Stimulated activated naive B cell treated with anti-CD40 and anti-IgM and Interleukin-4, amounts not matched to agents 10 μg/mL and 1 μg/mL and 100 μg/mL, for 72 hours (primary cell): ENCODE measurements around the gene PLA2G4F.

Experiments
- ATAC-seq, 2 donors: fragments of 150-1000 bp; cut with Tn5 transposase; replicated peaks; 2 replicates each; pipeline ENCODE4 v1.10.0; 2021; ENCODE audit warnings: moderate library complexity in 1 of 2
- DNase-seq: peaks from one replicate; pipeline ENCODE4 v3.0.0; 2021
- H3K27ac Mint-ChIP-seq: one replicate; pipeline ENCODE4 v1.8.0; 2022; ENCODE audit warnings: mild to moderate bottlenecking, mixed read lengths
- H3K27me3 Mint-ChIP-seq, 2 donors: one replicate each; pipeline ENCODE4 v1.8.0; 2022; ENCODE audit warnings: mixed read lengths in 2 of 2
- H3K36me3 Mint-ChIP-seq, 2 donors: one replicate each; pipeline ENCODE4 v1.8.0; 2022; ENCODE audit warnings: mixed read lengths in 2 of 2, mild to moderate bottlenecking in 1 of 2
- H3K4me1 Mint-ChIP-seq, 2 donors: one replicate each; pipeline ENCODE4 v1.8.0; 2022; ENCODE audit warnings: mixed read lengths in 2 of 2, mild to moderate bottlenecking in 1 of 2
- H3K4me3 Mint-ChIP-seq, 2 donors: one replicate each; pipeline ENCODE4 v1.8.0; 2022; ENCODE audit warnings: mild to moderate bottlenecking in 2 of 2, mixed read lengths in 2 of 2, moderate library complexity in 1 of 2
- H3K9me3 Mint-ChIP-seq, 2 donors: one replicate each; pipeline ENCODE4 v1.8.0; 2022; ENCODE audit warnings: mixed read lengths in 2 of 2, mild to moderate bottlenecking in 1 of 2

Gene PLA2G4F, protein sequence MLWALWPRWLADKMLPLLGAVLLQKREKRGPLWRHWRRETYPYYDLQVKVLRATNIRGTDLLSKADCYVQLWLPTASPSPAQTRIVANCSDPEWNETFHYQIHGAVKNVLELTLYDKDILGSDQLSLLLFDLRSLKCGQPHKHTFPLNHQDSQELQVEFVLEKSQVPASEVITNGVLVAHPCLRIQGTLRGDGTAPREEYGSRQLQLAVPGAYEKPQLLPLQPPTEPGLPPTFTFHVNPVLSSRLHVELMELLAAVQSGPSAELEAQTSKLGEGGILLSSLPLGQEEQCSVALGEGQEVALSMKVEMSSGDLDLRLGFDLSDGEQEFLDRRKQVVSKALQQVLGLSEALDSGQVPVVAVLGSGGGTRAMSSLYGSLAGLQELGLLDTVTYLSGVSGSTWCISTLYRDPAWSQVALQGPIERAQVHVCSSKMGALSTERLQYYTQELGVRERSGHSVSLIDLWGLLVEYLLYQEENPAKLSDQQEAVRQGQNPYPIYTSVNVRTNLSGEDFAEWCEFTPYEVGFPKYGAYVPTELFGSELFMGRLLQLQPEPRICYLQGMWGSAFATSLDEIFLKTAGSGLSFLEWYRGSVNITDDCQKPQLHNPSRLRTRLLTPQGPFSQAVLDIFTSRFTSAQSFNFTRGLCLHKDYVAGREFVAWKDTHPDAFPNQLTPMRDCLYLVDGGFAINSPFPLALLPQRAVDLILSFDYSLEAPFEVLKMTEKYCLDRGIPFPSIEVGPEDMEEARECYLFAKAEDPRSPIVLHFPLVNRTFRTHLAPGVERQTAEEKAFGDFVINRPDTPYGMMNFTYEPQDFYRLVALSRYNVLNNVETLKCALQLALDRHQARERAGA

DNA sequence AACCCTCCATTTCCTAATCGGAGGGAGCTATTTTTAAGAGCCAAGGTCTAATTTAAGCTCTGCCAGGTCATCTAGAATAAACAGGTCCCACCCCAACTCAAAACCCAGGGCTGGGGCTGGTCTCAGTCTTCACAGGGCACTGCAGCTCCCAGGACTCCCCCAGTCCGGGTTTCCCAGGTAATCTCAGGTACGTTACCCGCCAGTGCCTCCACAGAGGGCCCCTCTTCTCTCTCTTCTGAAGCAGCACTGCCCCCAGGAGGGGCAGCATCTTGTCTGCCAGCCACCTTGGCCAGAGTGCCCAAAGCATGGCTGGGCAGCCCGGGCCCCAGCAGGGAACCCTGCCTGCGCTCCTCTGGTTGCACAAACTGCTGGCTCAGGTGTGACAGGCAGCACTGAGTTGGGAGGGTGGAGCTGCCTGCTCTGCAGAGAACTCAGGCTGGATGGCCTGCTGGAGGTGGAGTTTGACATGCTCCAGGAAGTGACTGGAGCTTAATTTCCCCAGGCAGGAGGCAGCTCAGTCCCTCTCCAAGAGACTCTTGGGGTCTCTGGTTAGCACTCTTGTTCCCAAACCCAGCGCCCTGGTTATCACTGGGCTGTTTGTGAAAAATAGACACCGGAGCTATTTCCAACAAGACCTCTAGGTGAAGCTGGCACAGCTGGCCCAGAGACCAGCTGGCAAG lies at the start of gene PLA2G4F:
Gene PLA2G4F (minus strand): TSS at position 394 of the 680 bp plus-strand sequence. CDS start 87 bp downstream, at position 307.
- Mint-ChIP-seq H3K9me3 (no peaks in the 10 kb centered on the region), H3K4me3 (no peak within 1 kb of the TSS), H3K36me3 (peaks cover 9 to 16% of the 10 kb centered on the region in 2 donors), H3K27ac (no peak within 1 kb of the TSS), H3K27me3 (no peaks in the 10 kb centered on the region), H3K4me1 (peaks cover 0 to 6% of the 10 kb centered on the region in 2 donors)
- DNase-seq (no peak), ATAC-seq (no peak)

DNA sequence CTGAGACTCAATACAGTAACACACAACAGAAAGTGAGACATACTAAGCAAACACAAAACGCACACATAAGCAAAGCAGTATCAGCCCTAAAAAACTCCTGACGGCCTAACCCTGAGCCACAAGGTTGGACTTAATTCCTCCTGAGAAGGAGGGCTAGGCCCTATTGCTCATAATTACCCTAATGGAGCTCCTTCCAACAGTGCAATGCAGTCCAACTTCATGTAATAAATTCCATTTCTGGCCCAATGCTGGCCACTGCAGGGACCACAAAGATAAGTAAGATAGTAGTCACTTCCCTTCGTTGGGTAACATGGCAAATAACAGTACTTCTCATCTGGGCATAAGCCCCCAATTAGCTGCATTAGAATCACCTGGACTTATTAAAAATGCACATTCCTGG lies 47.5 kb upstream of the PLA2G4F start:
- ATAC-seq, result no peak
- Mint-ChIP-seq H3K4me3 (no peak overlapping the region), H3K4me1 (peaks cover 22% of the 10 kb centered on the region in 2 donors), H3K27me3 (no peaks in the 10 kb centered on the region), H3K9me3 (no peaks in the 10 kb centered on the region), H3K27ac (no peak overlapping the region), H3K36me3 (peaks cover 8 to 28% of the 10 kb centered on the region in 2 donors)
- no peak for DNase-seq

DNA sequence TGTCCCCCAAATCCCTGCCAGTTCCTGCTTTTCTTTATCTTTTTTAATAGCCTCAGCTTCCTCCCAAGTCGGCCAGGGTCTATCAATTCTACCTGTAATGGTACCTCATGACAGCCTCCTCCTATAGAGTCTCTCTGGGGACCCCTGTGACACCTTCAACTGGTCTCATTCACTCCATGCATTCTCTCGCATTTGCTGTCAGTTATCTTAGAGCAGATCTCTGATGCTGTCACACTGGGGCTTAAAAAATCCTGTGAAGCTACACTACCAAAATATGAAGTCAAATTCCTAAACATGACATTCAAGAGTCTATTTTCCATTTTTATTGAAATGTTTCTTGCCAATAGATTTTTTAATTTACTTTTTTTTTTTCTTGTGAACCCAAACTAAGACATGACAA lies 46.2 kb upstream of the PLA2G4F start:
- peaks cover 20 to 22% of the 10 kb centered on the region in 2 donors for H3K4me1 Mint-ChIP-seq
- ATAC-seq, result no peak

DNA sequence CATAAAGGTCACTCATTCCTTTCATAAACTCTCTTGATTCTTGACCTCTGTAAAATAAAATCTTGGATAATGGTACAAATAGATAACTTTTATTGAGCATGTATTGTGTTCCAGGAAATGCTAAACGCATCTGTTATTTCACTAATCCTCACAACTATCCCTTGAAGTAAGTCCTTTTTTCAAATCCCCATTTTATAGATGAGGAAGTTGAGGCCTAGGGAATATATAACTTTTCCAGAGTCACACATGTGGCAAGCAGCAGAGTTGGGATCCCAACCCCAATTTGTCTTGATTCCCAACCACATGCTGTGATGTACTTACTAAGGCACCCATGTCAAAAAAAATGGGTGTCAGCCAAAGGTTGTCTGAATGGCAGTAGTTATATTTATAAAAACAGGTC lies 45.4 kb upstream of the PLA2G4F start:
- Mint-ChIP-seq H3K9me3 (no peaks in the 10 kb centered on the region), H3K27ac (no peak overlapping the region), H3K4me3 (no peak overlapping the region), H3K4me1 (peaks cover 15 to 17% of the 10 kb centered on the region in 2 donors), H3K36me3 (peaks cover 19 to 37% of the 10 kb centered on the region in 2 donors), H3K27me3 (no peaks in the 10 kb centered on the region)
- DNase-seq (no peak), ATAC-seq (no peak)

More for the DNA sequence above, 46.2 kb upstream of the PLA2G4F start:
- peaks cover 12 to 28% of the 10 kb centered on the region in 2 donors for H3K36me3 Mint-ChIP-seq
- DNase-seq, result no peak
- no peaks in the 10 kb centered on the region for H3K9me3 Mint-ChIP-seq
- H3K27ac Mint-ChIP-seq, result no peak overlapping the region
- H3K27me3 Mint-ChIP-seq, result no peaks in the 10 kb centered on the region
- H3K4me3 Mint-ChIP-seq, result no peak overlapping the region

DNA sequence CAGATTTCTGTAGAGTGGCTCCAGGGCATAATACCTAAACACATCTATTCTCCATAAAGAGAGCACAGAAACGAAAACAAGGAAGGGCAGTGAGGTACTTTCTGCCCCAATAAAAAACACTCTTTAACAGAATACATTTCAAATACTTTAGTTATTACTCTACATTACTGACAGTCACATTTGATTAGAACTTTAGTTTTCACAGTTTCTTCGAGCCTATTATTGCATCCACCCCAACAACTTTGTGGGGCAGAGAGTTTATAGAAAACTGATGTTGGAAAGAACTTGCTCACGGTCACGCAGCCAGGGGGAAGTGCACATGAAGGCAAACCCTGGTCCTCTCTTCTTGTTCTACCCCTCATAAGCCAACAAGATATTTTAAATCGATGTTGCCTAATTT lies 42.7 kb upstream of the PLA2G4F start:
- Mint-ChIP-seq H3K4me1 (peaks cover 0 to 4% of the 10 kb centered on the region in 2 donors), H3K4me3 (no peak overlapping the region), H3K27me3 (no peaks in the 10 kb centered on the region), H3K9me3 (no peaks in the 10 kb centered on the region), H3K27ac (no peak overlapping the region), H3K36me3 (peaks cover 27 to 41% of the 10 kb centered on the region in 2 donors)
- ATAC-seq (no peak), DNase-seq (no peak)

DNA sequence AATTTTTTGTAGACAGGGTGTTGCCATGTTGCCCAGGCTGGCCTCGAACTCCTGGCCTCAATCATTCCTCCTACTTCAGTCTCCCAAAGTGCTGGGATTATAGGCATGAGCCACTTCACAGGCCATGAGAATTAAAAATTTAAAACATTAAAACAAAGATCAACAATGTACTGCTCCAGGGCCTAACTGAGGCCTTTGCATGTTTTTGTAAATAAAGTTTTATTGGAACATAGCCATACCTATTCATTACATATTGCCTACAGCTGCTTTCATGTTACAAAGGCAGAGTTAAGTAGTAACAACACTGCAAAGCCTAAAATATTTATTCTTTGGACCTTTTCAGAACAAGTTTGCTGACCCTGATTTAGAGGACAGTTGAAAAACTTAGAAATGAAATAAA lies 42.1 kb upstream of the PLA2G4F start:
- Mint-ChIP-seq H3K9me3 (no peaks in the 10 kb centered on the region), H3K27me3 (no peaks in the 10 kb centered on the region), H3K27ac (no peak overlapping the region), H3K4me1 (peaks cover 5% of the 10 kb centered on the region in 2 donors), H3K4me3 (no peak overlapping the region), H3K36me3 (peaks cover 27 to 45% of the 10 kb centered on the region in 2 donors)
- DNase-seq, result no peak
- ATAC-seq, result no peak

DNA sequence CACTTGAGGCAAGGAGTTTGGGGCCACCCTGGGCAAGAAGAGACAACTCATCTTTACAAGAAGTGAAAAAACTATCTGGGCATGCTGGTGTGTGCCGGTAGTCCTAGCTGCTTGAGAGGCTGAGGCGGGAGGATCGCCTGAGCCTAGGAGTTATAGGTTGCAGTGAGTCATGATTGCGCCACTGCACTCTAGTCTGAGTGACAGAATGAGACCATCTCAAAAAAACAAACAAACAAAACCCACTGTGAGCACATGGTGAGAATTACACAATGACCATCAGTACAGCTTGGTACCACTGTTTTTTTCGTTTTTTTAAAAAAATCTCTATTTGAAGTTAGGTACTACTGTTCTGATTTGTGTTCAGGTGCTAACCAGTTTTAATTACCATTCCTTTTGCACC lies 38.1 kb upstream of the PLA2G4F start:
- H3K36me3 Mint-ChIP-seq, result peaks cover 34 to 57% of the 10 kb centered on the region in 2 donors
- H3K9me3 Mint-ChIP-seq, result no peaks in the 10 kb centered on the region
- H3K4me1 Mint-ChIP-seq, result peaks cover 8 to 15% of the 10 kb centered on the region in 2 donors
- H3K4me3 Mint-ChIP-seq, result no peak overlapping the region
- no peak overlapping the region for H3K27ac Mint-ChIP-seq
- no peaks in the 10 kb centered on the region for H3K27me3 Mint-ChIP-seq
- no peak for ATAC-seq
- DNase-seq, result no peak

DNA sequence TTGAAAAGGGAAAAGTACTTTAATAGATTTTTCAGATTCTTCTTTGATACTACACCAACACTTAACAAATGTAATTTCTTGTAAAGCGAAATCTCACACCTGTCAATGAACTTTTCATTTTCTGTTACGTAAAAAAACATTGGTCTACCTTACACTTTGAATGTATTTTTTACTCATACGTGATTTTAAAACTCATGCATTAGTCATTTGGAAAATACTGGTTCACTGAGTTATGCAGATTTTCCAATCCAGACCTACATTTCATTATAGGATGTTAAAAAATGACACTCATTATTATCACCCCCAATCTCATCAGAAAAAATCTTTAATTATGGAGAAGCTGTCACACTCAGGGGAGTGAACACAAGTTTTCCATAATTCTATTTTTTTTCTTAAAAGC lies 36.9 kb upstream of the PLA2G4F start:
- DNase-seq, result no peak
- Mint-ChIP-seq H3K9me3 (no peaks in the 10 kb centered on the region), H3K4me1 (peaks cover 8 to 15% of the 10 kb centered on the region in 2 donors), H3K4me3 (no peak overlapping the region), H3K27ac (no peak overlapping the region), H3K27me3 (no peaks in the 10 kb centered on the region), H3K36me3 (peaks cover 40 to 56% of the 10 kb centered on the region in 2 donors)
- no peak for ATAC-seq

DNA sequence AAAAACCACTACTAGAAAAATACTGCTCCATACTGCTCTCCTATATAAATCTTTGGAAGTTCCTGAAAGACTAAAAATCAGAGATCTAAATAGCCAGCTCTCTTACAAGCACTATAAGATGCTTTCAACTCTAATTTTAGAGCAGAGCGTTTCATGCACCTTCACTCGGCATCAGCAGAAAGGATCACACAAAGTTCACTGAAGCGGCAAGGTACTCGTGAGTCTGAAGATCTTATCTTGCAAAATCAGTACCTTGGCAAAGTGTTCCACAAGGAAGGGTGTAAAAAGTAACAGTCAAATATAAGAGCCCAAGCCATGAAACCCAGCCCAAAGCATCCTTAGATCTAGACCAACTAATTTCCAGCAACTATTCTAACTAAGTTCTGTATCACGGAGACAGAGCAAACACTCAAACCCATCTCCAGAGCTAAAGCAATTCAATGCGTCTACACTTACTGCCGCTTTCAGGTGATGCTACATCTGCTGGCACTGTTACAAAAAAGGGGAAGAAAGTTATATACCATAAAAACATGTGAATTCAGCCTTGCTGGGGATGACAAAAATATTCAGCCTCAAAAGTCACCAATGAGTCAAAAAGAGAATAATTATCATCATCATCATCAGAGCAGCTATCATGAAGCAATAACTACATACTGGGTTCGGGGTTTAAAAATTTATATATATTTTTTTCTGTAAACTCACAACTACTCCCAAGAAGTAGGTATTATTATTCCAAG lies 35.3 kb upstream of the PLA2G4F start:
- Mint-ChIP-seq H3K9me3 (no peaks in the 10 kb centered on the region), H3K36me3 (peaks cover 34 to 55% of the 10 kb centered on the region in 2 donors), H3K27ac (peak overlapping the region; percentile 53), H3K27me3 (no peaks in the 10 kb centered on the region), H3K4me1 (peaks cover 8 to 15% of the 10 kb centered on the region in 2 donors), H3K4me3 (no peak overlapping the region)
- no peak for DNase-seq
- no peak for ATAC-seq

DNA sequence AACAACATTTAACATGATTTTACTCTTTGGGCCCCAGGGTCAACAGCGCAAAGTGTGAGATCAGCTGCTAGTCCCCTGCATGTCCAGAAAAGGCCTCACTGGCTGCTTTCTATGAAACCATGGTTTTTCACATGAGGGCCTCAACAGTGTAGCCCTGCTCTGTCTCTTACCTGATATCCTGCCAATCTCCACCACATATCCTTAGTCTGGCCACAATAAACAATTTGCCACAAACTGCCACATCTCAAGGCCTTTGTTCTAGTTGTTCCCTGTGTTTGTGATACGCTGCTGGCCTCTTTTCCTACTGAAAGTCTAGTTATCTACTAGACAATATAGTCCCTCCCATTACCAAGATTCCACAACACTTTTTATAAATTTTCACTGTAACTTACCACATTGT lies 33.9 kb upstream of the PLA2G4F start:
- Mint-ChIP-seq H3K9me3 (no peaks in the 10 kb centered on the region), H3K36me3 (peaks cover 35 to 57% of the 10 kb centered on the region in 2 donors), H3K27ac (no peak overlapping the region), H3K4me3 (no peak overlapping the region), H3K27me3 (no peaks in the 10 kb centered on the region), H3K4me1 (peaks cover 8 to 15% of the 10 kb centered on the region in 2 donors)
- no peak for ATAC-seq
- no peak for DNase-seq

DNA sequence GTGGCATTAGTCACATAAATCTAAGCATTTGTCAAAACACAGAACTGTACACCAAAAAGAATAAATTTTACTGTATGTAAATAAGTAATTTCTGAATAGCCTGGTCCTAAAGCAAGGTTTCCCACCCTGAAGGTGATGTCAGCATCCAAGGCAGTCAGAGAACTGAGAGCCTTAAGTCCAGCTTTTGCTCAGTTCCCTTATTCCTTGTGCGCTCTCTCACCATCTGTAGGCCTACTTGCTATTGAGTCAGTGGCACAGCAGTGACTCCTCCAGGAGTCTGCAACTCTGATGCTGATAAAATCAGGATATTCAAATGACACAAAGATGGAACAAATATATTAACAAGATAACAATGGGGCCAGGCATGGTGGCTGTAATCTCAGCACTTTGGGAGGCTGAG lies 29.4 kb upstream of the PLA2G4F start:
- H3K4me1 Mint-ChIP-seq, result peaks cover 4 to 13% of the 10 kb centered on the region in 2 donors

DNA sequence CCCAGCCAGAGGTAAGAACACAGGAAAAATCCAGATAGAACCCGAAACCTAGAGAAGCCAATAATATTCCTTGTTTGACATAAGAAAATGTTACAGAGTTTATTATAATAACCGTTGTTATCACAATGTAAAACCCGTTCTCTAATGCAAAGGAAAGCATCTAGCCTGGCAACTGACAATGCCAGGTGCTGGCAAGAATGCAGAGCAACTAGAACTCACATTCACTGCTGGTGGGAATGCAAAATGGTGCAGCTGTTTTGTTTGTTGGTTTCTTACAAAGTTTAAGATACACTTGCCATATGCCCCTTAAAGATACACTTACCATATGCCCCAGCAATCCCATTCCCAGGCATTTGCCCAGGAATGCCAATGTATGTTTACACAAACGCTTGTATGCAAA lies 28.3 kb upstream of the PLA2G4F start:
- peaks cover 46 to 72% of the 10 kb centered on the region in 2 donors for H3K36me3 Mint-ChIP-seq
- no peak for ATAC-seq
- DNase-seq, result no peak
- H3K27ac Mint-ChIP-seq, result no peak overlapping the region
- peaks cover 4 to 13% of the 10 kb centered on the region in 2 donors for H3K4me1 Mint-ChIP-seq
- no peaks in the 10 kb centered on the region for H3K27me3 Mint-ChIP-seq
- no peaks in the 10 kb centered on the region for H3K9me3 Mint-ChIP-seq
- H3K4me3 Mint-ChIP-seq, result no peak overlapping the region

More for the DNA sequence above, 29.4 kb upstream of the PLA2G4F start:
- H3K27ac Mint-ChIP-seq, result no peak overlapping the region
- H3K36me3 Mint-ChIP-seq, result peaks cover 50 to 69% of the 10 kb centered on the region in 2 donors
- DNase-seq, result no peak
- no peaks in the 10 kb centered on the region for H3K27me3 Mint-ChIP-seq
- H3K4me3 Mint-ChIP-seq, result no peak overlapping the region
- H3K9me3 Mint-ChIP-seq, result no peaks in the 10 kb centered on the region
- no peak for ATAC-seq

DNA sequence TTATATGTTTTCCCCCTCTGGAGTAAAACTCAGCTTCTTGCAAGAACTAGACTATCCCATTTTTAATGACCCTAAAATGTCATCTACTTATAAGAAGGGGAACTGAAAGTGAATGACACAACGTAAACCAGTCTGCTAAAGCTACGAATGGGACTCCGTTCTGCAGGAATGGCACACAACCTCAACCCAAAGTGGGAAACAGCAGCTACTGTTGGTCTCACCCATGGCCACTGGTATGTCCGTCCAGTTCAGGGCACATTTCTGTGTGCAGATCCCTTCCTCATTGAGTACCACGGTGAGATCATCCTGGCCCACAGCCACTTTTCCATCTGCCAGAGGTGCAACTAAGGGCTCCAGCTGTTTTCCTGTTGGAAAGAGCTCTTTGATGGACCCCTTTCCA lies 27.9 kb upstream of the PLA2G4F start:
- peak overlapping the region; percentile 25 for H3K27ac Mint-ChIP-seq

More for the DNA sequence above, 27.9 kb upstream of the PLA2G4F start:
- Mint-ChIP-seq H3K4me1 (peaks cover 4 to 13% of the 10 kb centered on the region in 2 donors), H3K27me3 (no peaks in the 10 kb centered on the region), H3K9me3 (no peaks in the 10 kb centered on the region), H3K36me3 (peaks cover 44 to 73% of the 10 kb centered on the region in 2 donors), H3K4me3 (no peak overlapping the region)
- peak; percentile 66 to 71 for ATAC-seq
- no peak for DNase-seq
